NCI-H69 (cell line): ENCODE measurements around the gene TMTC1.

Experiments
- DNase-seq: peaks from one replicate; lab custom pipeline; 2025; lab: John Stamatoyannopoulos, UW

TMTC1 gene

DNA sequence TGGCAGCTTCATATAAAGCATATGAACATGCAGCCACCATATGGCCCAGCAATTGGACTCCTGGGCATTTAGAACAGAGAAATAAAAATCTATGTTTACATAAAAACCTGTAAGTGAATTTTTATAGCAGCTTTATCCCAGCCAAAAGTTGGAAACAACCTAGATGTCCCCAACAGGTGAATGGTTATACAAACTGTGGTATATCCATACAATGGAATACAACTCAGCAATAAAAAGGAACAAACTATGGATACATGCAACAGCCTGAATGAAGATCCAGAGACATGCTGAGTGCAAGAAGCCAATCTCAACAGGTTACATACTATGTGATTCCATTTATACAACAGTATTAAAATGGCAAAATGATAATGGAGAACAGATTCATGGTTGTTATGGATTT lies 3.7 kb downstream of the TMTC1 start:
- DNase-seq = no peak

DNA sequence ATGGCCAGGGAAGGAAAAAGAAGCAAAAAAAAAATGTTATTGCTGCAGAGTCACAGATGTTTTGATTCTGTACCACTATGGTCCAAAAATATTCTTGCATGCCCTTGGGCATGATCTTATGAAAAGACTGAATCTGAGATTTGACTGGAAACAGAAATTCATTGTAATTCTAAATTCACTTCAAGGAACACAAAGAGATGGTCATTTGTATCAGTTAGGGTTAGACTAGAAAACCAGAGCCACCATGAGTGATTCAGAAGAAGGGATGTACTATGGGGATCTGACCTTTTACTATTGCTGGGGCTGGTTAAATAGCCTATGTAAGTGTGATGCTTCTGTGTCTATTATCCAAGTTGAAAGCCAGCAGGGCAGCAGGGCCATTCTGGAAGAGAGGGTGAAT lies 5.2 kb downstream of the TMTC1 start:
- no peak for DNase-seq

DNA sequence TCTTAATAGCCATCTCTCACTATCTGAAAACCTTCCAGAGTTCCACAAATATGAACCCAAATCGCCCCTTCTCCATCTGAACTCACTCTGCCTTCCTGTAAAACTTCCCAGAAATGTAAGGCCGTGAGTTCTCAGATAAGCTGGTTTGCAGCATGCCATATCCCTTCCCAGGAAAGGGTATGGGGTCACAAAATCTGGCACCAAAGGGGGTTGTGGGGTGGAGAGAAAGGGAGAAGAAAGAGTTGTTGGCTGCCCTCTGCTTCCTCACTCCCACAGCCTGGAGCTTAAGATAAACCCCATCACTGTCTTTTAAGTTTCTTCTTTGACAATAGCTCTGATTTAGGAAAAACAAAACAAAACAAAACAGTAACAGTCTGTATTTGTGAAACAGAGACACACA lies 10.7 kb downstream of the TMTC1 start:
- no peak for DNase-seq

- DNase-seq = no peak
Observed at GRCh38 chr12:29771786-29772185, 12.0 kb downstream of the TMTC1 start.

GRCh38 chr12:29771165-29771564 lies 12.6 kb downstream of the TMTC1 start:
- DNase-seq = no peak

- no peak for DNase-seq
Observed at GRCh38 chr12:29769162-29769858, 14.4 kb downstream of the TMTC1 start.

- DNase-seq = no peak
Observed at GRCh38 chr12:29768372-29768771, 15.4 kb downstream of the TMTC1 start.

DNA sequence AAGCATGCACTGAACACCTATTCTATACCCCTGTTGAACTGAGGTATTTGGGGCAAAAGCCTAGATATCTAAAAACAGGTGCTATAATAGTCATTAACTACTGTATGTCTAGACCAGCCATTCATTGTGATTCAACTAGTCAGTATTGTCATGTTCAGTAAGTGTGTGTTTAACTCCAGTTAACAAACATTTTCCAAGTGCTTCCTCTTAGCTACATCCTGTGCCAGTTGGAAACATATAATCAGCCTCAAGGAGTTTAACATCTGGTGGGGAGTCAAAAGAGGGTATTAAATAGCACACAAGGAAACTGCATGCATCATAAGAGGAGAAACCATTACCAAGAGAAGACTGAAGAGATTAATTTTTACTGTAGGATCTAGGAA lies 20.4 kb downstream of the TMTC1 start:
- DNase-seq = peak; percentile 22

DNA sequence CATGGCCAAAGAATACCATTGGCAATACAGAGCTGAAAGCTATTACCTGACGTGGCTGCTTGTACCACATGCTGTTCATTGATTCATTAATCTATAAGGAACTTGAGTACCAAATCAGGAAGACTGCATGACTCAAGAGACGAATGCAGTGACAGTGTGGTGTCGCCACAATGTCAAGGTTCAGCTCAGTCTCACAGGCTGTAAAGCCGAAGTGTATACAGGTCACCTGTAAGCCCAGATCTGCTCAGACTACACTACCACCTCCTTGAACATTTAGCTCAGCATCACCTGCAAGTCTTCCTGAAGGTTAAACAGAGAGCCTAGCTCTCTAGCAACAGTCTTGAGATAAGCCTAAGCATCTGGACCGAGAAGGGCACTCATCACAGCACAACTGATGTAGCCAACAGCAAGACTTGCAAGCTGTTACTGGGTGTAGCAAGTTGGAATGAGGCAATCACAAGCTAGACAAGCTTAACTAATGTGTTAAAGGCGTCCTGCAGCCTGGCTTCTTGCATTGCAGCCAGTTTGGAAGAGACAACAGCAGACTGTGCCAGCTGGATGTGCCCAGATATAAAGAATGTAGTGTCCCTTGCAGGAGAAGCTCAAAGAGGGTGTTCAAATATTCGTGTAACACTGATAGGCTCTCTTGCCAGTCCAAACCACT lies 21.0 kb downstream of the TMTC1 start:
- no peak for DNase-seq

DNA sequence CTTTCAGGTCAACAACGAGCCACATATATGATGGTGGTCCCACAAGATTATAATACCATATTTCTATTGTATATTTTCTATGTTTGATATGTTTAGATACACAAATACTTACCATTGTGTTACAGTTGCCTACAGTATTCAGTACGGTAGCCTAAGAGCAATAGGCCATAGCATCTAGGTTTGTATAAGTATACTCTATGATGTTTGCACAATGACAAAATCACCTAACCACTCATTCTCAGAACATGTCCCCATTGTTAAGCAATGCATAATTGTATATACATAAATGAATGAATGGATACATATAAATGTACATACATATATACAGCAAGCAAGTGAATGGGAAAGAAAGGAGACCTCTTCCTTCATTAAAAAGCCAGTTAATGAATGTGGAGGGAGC lies 23.8 kb downstream of the TMTC1 start:
- no peak for DNase-seq

- no peak for DNase-seq
Observed at GRCh38 chr12:29756741-29757390, 26.9 kb downstream of the TMTC1 start.

GRCh38 chr12:29754235-29755189 lies 29.2 kb downstream of the TMTC1 start:
- DNase-seq = no peak

GRCh38 chr12:29752121-29752520 lies 31.6 kb downstream of the TMTC1 start:
- no peak for DNase-seq

DNA sequence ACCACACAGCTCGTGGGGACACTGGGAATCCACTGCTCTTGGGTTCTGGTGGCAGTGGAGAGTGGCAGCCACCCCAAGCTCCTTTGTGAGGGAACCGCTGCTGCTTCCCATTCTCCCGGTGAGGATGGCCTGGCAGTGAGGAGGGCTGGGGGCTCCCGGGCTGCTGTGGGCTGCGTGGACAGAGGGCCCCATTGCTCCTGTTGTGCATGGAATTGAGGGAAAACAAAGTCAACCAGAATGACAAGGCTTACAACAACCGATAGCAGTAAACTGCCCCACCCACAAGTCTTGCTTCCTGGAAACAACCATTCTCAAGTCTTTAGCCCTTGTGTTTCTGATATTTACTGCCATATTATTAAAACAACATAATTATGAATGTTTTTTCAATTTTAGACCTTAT lies 32.1 kb downstream of the TMTC1 start:
- no peak for DNase-seq

DNA sequence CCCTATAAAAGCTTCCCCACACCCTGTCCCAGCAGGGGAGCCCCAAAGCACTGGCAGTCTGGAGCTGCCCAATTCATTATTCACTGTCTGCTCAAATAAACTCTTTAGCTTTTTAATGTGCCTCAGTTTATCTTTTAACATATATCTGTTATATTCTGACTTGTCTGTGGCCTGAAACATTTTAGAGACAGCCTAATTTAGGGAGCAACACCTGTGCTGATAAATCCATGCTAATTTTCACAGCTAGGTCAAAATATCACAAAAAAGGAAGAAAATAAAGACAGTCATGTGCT lies 32.9 kb downstream of the TMTC1 start:
- no peak for DNase-seq

DNA sequence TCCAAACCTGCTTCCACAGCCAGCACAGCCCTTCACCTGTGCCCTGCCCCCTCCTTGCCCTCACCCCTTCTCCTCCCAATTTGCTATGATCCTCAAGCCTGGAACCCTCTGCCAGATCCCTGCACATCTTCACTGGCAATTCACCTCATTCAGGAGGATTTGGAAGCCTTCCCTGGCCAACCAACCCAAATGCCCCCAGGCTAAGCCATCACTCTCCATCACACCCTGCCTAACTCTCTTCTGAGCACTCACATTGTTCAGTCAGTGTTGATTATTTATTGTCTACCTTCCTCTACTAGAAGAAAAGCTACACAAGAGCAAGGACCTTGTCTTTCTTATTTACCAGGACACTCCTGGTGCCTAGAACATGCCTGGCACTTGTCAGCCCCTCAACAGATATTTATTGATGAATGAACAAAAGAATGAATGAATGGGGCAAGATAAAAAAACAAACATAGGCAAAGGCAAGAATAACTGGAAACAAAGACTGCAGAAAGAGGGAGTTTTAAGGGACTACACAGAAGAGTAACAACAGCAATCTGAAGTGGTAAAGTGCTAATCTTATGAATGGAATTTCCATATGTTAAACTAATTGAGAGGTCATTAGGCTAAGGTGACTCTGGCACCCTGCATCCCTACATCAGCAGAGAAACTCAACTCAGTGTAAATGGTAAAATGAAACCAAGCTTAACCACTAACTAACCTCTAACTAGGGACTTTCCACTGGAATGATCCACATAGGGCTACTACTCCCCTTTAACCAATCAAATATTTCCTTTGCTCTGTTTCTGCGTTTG lies 33.4 kb downstream of the TMTC1 start:
- no peak for DNase-seq

DNA sequence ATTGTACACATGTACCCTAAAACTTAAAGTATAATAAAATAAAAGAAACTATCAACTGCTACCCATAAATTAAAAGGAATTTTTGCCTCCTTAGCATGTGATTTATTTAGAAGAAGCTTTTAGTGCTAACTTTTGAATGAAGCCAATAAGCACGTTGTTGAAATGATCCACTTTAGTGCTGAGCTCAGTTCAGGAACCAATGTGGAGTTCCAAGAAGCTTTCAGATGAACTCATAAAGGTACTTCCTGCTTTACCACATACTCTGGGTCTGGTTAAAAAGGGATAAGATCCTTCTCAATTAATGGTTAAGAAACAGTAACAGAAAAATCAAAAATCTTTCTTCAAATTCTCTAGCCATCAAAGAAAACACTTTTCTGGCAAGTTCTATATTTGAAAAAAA lies 39.4 kb downstream of the TMTC1 start:
- no peak for DNase-seq

DNA sequence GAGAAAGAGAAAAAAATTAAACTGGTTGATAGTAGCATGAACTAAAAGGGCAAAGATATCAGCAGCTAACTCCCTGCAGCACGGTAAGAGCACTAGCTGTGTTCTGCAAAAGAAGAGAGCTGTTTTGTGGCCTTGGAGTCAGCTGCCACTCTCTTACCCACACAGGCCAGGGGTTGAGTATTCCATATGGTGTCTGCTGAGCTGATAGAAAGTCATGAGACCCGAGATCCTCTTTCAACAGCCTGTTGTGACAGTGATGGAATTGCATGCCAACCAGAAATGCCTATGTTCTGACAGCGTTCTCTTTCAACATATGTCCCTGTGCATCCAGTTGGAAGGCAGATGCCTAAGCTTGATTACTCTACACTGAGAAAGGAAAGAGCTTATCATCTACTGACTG lies 39.9 kb downstream of the TMTC1 start:
- no peak for DNase-seq

- no peak for DNase-seq
Observed at GRCh38 chr12:29743077-29743476, 40.7 kb downstream of the TMTC1 start.

DNA sequence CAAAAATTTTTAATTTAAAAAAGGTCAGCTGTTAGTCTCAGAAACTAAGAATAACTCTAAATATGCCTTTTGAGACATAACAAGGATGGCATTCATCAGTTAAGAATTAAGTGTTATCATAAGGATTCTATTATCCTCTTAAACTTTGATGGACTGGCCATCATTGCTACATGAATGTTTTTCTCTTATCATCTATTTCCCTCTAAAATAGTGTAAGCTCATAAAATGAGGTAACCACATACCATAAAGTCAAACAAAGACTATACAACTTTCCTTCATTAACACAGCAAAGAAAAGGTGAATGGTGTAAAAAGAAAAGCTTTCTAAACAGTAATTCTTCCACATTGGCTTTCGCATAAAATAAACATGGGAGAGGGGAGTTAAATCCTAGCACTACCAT lies 41.1 kb downstream of the TMTC1 start:
- no peak for DNase-seq

GRCh38 chr12:29741342-29742241 lies 42.1 kb downstream of the TMTC1 start:
- DNase-seq = no peak
